ENCODE measurements around the gene B3GALT6. TPM values are rescaled to one million over a fixed set of nuclear protein-coding genes. Genes with fewer than 3 reads are reported as not detected.

Gene B3GALT6
- total RNA-seq, 1 experiment from 2014 or later, result 37.6 TPM

GRCh38 chr1:1259951-1260600 is 28.0 kb downstream of the B3GALT6 start:
- DNase-seq (ENCODE audit: low read depth), result no peak

DNA sequence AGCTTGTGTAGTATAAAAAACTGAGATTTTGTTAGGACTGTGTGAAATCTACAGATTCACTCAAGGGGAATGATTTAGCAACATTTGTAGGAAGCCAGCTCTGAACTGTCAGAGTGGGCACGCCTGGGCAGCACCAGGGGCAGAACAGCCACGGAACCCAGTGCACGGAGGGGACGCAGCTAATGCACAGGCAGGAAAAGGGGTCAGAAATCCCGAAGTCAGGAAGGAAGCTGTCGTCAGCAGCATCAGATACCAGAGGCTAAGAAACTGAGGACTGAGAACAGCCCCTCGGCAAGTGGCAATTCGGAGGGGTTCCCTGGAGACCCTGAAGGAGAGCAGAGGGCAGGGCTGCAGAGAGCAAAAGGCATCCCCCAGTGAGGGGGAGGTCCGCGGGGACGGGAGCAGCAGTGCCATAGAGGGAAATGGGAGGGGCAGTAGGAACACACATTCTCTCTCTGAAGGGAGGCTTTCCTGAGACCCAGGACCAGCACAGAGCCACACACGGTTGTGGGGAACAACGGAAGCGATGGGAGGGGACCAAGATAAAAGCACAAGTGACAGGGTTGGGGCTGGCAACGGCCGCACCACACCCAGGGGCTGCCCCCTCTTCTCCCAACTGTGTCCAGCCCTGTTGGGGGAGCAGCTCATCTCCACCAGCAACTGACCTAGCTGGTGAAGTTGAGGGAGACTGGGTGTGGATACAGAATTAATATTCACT is 29.0 kb downstream of the B3GALT6 start:
- no peak for DNase-seq (ENCODE audit: low read depth)

DNA sequence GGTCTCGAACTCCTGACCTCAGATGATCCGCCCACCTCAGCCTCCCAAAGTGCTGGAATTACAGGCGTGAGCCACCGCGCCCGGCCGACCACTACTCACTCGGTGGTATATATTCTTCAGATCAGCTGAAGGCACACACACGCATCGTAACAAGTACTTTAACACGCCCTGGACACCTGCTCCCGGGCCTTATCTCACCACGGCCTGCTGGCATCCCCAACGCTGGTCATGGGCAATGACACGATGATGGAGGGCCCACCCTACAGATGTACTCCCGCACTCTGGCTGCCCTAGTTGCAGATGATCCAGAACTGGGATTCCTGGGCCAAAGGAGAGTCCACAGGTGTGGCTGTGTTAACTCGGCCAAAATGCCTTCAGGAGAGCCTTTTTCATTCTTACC is 30.0 kb downstream of the B3GALT6 start:
- DNase-seq (ENCODE audit: low read depth), result no peak

- DNase-seq (ENCODE audit: low read depth), result no peak
Measured at GRCh38 chr1:1262758-1263157, 30.7 kb downstream of the B3GALT6 start.

DNA sequence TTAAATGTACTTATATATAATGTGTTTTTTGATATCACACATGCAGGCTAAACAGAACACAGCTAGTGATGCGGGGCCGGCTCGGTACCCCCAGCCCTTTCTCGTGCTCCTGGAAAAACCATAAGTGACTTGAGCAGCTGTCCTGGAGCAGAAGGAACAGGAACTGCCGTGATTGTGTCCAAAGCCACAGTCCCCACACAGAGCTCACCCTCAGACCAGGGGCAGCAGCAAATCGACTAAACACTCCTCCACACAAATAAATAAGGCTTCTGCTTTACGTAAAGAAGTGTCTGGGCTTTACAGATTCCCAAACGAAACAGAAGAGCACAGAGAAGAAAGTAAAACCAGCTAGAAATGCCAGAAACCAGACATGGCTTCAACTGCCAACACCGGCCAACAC is 32.0 kb downstream of the B3GALT6 start:
- no peak for DNase-seq (ENCODE audit: low read depth)

GRCh38 chr1:1264868-1265272 is 32.8 kb downstream of the B3GALT6 start:
- DNase-seq (ENCODE audit: low read depth), result peak; percentile 89

DNA sequence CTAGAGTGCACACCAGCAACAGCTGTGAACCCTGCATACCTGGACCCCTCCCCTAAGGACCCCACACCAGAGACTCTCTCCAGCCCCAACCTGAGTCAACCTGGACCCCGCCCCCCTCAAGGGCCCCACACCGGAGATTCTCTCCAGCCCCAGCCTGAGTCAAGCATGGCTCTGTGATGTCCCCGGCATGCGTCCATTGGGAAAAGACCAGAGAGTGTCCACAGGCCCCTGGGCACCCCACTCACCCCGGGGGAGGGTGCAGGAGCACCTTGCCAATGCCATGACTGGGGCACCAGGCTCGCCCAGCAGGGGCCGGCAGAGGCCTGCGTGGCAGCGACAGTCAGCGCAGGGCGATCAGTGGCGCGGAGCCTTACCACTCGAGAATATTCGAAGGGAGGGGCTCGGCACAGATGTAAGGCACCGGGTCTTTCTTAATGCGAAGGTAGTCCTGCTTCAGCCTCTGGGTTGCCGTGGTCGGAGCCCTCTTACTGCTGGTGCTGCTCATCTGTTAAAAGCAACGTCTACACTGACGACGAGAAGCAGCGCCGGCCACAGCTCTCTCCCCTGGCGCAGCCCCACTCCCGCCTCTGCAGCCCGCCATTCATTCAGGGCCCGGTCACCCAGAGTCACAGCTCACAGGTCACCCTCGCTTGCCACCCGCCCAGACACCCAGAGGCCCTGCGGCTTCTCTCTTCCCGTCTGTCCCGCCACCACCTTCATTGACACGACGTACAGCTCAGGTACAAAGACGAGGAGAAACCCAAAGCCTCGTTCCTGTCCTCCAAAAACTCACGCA is 35.6 kb downstream of the B3GALT6 start:
- no peak for DNase-seq (ENCODE audit: low read depth)

DNA sequence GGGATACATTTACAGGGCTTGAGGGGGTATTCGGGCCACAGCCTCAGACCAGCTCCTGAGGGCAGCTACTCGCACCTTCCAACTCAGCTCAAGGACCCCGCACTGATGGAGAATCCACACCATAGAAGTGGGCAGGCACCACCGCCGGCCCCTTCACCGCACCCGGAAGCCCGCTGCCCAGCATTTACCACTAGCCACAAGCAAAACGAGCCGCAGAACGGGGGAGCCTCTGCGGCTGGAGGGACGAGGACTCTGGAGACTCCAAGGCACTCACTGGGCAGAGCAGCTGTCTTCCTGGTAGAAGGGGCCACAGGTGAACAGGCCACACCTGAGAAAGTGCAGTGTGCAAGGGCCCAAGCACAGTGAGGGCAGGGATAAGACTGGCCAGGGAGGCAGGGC is 36.2 kb downstream of the B3GALT6 start:
- no peak for DNase-seq (ENCODE audit: low read depth)

- no peak for DNase-seq (ENCODE audit: low read depth)
Measured at GRCh38 chr1:1270813-1271212, 38.8 kb downstream of the B3GALT6 start.

DNA sequence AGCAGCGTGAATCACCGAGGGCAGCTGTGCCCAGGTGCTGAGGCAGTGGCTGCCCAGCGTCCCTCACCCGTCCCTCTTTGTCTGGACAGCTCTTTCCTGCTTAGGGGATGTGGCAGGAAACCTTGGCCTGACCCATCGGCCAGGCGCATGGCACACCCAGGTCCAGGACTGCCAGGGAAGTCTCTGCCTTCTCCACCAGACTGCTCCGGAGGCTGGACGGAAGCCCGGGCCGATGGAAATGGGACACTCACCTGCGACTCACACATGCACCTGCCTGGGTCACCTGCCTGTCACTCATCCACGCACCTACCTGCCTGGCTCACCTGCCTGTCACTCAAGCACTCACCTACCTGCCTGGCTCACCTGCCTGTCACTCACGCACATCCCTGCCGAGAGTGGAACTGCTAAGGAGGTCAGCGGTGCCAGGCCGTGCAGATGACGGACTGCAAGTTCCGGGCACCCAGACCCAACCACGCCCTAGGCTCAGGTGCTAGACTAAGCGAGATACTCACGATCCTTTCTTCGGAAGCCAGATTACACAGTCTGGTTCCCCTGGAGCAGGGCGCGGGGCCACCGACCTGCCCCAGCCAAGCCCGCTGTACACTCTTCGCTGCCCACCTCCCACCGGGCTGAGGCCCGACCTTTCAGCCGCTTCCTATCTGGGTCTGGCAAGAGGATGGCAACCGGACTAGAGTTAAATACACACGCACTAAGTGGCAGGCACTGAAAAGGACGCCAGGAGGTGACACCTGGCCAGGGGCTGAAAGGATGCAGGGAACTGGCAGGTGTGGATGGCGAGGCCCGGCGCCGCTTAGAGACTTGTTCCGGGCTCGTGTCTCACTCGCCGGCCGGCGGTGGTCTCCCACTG is 40.5 kb downstream of the B3GALT6 start:
- peak; percentile 39 for DNase-seq (ENCODE audit: low read depth)

- no peak for DNase-seq (ENCODE audit: low read depth)
Measured at GRCh38 chr1:1273209-1273511, 41.1 kb downstream of the B3GALT6 start.

DNA sequence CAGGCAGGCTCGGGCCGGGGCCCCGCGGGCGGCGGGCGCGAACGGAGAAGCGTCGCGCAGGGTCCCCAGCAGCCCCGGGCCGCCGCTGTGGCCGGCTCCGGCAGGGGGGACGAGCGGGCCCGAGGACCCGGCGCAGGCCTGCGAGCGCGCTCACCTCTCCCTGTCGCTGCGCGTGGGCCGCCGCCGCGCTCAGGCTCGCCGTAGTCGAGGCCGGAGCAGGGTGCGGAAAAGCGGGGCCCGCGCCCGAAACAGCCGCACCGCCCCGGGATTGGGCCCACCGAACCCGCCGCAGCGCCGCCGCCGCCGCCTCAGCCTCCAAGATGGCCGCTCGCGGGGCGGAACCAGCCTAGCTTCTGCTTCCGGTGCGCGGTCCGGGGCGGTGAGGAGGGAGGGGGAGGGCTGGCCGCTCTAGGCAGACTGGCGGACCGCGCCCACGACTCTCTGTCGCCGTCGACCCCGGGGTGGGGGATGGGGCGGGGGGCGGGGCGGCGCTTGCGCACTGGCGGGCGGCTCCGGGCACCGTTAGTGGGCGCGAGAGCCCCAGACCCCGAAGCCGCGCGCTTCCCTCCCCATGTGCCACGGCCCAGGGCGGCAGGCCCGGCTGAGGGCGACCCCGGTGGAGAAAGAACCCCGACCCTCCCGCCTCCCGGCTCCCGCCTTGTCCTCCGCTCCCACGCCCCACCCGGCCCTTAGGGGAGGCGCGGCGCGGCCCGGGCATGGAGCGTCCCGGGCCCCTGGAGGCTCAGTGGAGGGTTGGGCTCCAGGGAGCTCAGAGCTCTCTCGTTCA is 41.7 kb downstream of the B3GALT6 start, which contains the start of gene UBE2J2:
Gene UBE2J2 (minus strand): TSS at position 343 of the 787 bp plus-strand sequence. CDS start 5,862 bp downstream, outside the sequence.
- peak; percentile 67 for DNase-seq (ENCODE audit: low read depth)

- no peak for DNase-seq (ENCODE audit: low read depth)
Measured at GRCh38 chr1:1274299-1274930, 42.4 kb downstream of the B3GALT6 start.

DNA sequence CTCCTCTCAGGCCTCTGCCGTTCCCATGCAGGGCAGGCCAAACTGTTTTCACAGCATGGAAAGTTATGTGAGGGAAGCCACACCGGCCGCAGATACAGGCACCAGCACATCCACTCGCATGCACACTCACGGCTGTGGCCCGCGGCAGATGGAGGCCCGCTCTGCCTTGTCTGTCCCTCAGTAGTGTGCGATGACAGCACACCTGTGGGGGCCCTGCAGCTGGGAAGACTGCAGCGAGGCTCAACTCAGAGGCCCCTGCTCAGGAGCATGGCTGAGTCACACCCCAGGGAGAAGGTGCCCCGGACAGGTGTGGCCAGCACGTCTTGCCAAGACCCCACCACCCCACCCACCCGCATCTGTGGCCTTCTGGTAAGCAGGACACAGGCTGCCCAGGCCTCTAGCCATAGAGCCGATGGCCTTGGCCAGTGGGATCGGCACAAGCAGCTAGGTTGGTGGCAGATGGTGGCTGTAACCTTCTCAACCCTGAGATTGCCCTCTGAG is 42.9 kb downstream of the B3GALT6 start:
- no peak for DNase-seq (ENCODE audit: low read depth)

DNA sequence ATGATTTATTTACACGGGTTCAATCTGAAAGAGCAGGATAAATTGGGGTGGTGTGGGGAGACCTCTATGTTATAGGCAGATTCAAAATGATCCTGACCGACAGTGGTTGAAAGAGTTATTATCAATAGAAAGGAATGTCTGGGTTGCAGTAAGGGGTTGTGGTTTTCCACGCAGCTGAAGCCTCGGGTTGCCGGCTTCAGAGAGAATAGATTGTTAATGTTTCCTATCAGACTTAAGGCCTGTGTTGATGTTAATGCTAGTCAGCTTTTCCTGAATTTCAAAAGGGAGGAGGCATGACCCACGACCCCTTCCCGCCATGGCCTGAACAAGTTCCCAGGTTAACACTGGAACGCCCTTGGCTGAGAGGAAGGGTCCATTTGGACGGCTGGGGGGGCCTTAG is 43.8 kb downstream of the B3GALT6 start:
- DNase-seq (ENCODE audit: low read depth), result no peak

- no peak for DNase-seq (ENCODE audit: low read depth)
Measured at GRCh38 chr1:1278620-1279019, 46.6 kb downstream of the B3GALT6 start.

DNA sequence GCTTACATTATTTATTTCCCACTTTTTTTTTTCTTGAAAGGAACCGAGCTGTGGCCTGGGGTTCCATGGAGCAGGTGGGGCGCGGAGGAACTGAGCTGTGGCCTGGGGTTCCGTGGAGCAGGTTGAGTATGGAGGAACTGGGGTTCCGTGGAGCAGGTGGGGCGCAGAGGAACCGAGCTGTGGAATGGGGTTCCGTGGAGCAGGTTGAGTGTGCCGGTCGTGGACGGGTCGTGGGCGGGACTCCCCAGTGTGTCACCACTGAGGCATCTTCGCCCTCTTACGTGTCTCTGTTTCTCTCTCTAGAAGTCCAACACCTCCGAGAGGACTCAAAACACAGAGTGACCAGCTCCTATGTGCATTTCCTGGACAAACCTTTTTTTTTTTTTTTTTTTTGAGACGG is 47.0 kb downstream of the B3GALT6 start:
- no peak for DNase-seq (ENCODE audit: low read depth)

- DNase-seq (ENCODE audit: low read depth), result no peak
Measured at GRCh38 chr1:1280782-1281481, 48.9 kb downstream of the B3GALT6 start.
